NCI-H748 (cell line): ENCODE measurements around the gene ATE1.
"Not testable (repeated sequence)": the region's sequence is repeated elsewhere in the genome, so short reads cannot be mapped to it uniquely, and the experiment has no call there.

Source experiments
- DNase-seq: peaks from one replicate; lab custom pipeline; 2025; ENCODE audit not compliant: unreplicated experiment; lab: John Stamatoyannopoulos, UW

The ATE1 gene

GRCh38 chr10:121927841-121928527, at the start of gene ATE1:
TSS of gene ATE1 (minus strand) at chr10:121928031. CDS start at chr10:121927949, 82 bp downstream.
- DNase-seq = peak; percentile 92

DNA sequence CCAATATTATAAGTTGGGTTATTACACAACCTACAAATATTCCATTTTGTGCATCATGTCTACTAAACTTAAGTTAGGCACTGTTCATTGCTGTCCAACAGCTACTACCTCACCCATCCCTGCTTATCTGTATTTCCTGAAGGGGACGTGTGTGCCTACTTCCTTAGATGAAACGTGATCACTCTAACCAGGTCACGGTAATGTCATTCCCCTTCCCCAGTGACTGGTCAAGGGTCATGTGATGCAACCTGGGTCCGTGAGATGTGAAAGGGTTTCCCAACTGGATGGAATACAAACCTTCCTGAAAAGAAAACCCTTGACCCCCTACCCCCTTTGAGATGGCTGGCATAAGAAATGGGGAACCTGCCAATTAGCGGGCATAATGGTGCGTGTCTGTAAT, 48.8 kb upstream of the ATE1 start:
- DNase-seq = no peak

DNA sequence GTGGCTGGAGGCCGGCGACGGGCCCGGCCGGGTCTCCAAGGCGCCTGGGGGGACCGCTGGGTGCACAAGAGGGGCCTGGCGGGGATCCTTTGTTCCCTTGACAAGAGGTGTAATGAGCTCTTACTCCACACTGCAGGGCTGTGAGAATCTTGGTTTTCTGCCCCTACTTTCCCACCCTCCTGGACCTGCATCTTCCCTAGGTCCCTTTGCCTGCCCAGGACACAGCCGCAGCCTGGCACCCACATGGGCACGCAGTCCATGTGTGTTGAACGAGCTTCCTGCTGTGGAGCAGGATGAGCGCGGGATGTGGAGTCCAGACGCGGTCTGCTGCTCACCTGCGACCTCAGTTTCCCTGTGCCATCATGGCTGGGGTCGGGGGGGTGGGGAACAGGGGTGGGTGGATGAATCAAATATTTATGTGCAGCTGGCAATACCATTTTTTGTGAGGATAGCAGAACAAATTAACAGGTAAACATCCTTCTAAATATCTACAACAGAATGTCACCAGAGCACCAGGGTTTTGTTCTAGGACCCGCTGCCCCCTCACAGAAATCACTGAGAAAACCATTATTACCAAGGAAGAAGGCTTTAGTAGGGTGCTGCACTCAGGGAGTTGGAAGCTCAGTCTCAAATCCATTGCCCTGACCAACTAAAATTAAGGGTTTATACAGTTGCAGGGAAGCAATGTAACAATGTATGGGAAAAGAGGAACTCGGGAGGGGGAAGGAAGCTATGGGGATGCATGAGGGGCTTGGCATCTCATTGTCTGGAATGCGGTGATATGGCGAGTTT, 47.7 kb upstream of the ATE1 start:
- no peak for DNase-seq

DNA sequence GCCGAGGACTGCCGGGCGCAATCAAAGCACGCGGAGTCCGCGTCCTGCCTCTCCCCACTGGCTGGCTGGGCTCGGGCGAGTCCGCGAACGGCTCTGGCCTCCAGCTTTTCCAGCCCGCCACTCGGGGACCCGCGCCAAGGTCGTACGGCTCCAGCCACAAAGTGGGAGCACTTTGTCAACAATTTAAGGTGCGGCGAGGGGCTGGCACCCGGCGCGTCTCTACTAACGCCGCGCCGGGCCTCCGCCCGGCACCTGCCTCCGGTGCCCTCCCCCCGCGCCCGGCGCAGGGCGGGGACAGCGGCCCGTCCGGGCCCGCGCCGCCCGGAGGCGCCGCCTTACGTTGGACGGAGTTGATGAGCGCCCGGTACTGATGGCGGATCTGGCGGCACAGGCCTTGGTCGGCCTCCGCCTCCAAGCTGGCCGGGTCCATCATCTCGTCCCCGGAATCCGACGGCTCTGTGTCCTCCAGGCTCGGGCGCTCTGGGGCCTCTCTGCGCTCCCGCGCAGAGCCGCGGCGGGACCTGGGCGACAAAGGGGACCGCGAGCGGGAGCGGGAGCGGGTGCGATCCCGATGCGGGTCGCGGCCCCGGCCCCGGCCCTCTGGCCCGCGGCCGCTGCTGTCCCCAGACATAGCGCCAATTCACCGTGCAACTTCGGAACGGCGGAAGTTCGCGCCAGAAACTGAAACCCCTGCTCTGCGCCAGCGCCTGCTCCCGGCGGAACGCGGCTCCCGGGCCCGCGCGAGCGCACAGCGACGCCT, 46.9 kb upstream of the ATE1 start, which contains the start of gene NSMCE4A:
Gene NSMCE4A (minus strand): TSS at position 683 of the 760 bp plus-strand sequence. CDS start 52 bp downstream, at position 631.
- peak; percentile 83 for DNase-seq

- DNase-seq = no peak
Observed at GRCh38 chr10:121974019-121974534, 46.2 kb upstream of the ATE1 start.

- DNase-seq = not testable (repeated sequence)
Observed at GRCh38 chr10:121969086-121969485, 41.3 kb upstream of the ATE1 start.

GRCh38 chr10:121965996-121966395, 38.2 kb upstream of the ATE1 start:
- no peak for DNase-seq

- DNase-seq = no peak
Observed at GRCh38 chr10:121961456-121961855, 33.6 kb upstream of the ATE1 start.

GRCh38 chr10:121959671-121960070, 31.8 kb upstream of the ATE1 start:
- DNase-seq = no peak

DNA sequence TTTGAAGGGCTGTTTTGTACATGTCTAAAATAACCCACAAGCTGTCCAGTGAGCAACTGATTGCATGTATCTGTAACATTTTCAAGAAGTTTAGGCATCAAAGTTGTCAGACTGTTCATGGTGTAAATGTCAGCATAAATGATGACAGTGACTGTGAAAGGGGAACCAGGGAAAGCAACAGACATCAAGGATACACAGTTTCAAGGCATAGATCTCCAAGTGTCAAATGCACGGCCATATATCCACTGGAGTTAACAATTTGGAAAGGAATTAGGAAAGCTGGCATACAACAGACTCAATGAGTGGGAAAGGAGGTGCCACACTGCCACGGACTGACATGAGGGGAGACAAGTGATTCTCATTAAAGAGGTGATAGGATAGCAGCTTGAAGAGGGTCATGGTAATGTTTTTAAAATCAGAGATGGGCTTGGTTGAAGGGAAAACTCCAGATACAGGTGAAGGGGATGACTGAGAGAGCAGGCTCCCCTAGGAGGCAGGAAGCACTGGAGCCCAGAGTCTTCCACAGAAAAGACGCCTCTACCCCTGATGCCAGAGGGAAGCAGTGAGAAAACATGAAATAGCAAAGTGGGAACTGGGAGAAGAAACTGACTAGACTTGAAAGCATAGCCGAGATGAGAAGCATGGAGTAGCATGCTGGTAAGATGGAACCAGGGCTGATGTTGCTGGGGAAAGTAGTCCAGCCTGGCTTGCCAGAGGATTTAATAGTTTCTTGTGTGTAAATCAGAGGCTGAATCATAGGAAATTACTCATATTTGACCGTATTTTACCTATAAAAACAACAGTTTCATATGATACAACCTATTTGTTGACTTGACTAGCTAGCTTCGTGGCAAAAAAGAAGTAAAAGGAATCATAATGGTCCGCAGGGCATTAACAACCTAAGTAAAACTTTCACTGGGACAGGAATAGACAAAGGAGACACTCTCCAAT, 28.6 kb upstream of the ATE1 start:
- no peak for DNase-seq

DNA sequence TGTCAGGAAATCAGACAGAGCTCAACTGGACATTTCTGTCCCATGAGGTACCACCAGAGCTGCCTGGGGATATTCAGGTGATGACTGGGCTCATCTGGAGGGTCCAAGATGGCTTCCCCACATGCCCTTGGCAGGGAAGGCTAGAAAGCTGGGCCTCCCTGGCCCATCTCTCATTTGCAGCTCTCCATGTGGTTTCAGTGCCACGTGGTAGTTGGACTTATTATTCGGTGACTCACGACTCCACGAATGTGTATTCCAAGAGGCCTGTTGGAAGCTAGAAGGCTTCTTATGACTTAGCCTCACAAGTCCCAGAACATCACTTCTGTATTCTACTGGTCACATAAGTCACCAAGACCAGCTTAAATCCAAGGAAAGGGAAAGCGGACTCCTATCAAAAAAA, 24.4 kb upstream of the ATE1 start:
- no peak for DNase-seq

GRCh38 chr10:121949451-121949850, 21.6 kb upstream of the ATE1 start:
- no peak for DNase-seq

GRCh38 chr10:121949049-121949448, 21.2 kb upstream of the ATE1 start:
- DNase-seq = no peak

GRCh38 chr10:121947343-121948330, 19.8 kb upstream of the ATE1 start:
- DNase-seq = no peak

DNA sequence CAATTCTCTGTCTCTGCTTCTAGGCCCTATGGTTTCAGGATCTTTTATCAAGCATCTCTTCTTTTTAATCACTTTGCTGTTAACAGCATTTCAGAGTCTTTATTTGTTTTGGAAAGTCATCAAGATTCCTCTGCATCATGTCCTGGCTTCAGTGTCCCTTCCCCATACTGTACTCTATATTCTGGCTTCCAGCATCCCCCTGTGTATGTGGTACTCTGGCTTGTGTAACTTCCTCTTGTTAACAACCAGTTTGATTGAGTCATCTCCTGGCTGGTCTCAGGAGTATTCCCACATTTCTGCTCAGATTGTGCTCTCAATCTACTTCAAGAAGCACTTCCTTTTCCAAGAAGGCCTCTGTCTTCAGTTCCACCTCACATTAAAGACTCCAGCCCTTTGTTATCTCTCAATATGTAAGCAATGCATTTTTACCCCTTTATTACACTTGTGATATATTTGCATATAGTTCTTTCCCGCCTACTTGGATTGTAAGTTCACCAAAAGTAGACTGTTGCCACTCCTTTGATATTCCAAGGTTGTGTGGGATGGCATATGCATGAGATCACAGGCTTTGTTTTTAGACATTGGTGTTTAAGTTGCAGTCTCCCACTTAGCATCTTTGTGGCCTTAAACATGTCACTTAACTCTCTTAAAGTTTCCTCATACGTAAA, 15.1 kb upstream of the ATE1 start:
- no peak for DNase-seq

- no peak for DNase-seq
Observed at GRCh38 chr10:121941532-121941931, 13.7 kb upstream of the ATE1 start.

DNA sequence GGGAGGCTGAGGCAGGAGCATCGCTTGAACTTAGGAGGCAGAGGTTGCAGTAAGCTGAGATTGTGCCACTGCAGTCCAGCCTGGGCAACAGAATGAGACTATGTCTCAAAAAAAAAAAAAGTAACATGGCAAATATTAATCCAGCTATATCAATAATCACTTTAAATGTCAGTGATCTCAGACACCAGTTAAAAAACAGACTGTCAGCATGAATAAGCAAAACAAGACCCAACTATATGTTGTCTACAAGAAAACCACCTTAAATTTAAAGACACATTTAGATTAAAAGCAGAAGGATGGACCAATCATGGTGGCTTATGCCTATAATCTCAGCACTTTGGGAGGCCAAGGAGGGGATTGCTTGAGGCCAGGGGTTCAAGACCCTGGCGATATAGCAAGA, 8.5 kb upstream of the ATE1 start:
- no peak for DNase-seq

DNA sequence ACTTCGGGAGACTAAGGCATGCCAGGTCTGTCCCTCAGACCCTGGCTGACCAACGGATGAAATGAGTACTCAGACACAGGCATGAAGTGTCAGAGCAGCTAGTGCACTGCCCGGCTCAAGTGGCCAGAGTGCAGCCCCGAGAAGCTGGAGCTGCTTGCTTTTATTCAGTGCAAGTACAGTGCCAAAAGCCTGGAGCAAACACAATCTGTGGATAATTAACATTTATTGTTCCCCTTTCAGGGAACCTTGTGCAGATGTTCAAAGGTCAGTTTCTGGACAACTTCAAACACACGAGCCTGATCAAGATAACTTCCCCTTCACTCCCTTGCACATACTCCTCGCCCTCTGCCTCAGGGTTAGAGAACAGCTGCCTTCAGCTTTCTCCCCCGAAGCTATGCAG, 7.9 kb upstream of the ATE1 start:
- peak; percentile 17 for DNase-seq
